Heart right ventricle (tissue), 16 donors: ENCODE data around the gene PTBP3. TPM values are rescaled to one million over a fixed set of nuclear protein-coding genes. Genes with fewer than 3 reads are reported as not detected.
"Not testable (repeated sequence)": the region's sequence is repeated elsewhere in the genome, so short reads cannot be mapped to it uniquely, and the experiment has no call there.

Source experiments
- ATAC-seq, 8 donors: fragments of 200-7000 bp; cut with Tn5 transposase; one replicate each; pipeline ENCODE4 v1.9.1; 2020; ENCODE audit warnings: mild to moderate bottlenecking in 8 of 8, moderate library complexity in 8 of 8, moderate number of reproducible peaks in 1 of 8
- DNase-seq, 2 donors: peaks; one replicate each; pipeline ENCODE4 v3.0.0-alpha.2; 2020
- H3K27ac ChIP-seq, 10 donors: fragments of 200-600 bp; sonication (generic) in 2 of 10; one replicate each; pipeline versions ENCODE4 v1.5.0 to v1.8.0; 2020 to 2022; ENCODE audit warnings: mild to moderate bottlenecking in 3 of 10
- H3K27me3 ChIP-seq, 7 donors: fragments of 200-600 bp; one replicate each; pipeline ENCODE4 v1.8.0; 2021 to 2022; ENCODE audit warnings: mild to moderate bottlenecking in 2 of 7
- H3K36me3 ChIP-seq, 9 donors: fragments of 200-600 bp; sonication (generic) in 1 of 9; one replicate each; pipeline versions ENCODE4 v1.5.0 to v1.8.0; 2020 to 2022; ENCODE audit warnings: mild to moderate bottlenecking in 2 of 9
- H3K4me1 ChIP-seq, 9 donors: fragments of 200-600 bp; sonication (generic) in 1 of 9; one replicate each; pipeline versions ENCODE4 v1.5.0 to v1.8.0; 2020 to 2022; ENCODE audit warnings: mild to moderate bottlenecking in 4 of 9
- H3K4me3 ChIP-seq, 10 donors: fragments of 200-600 bp; sonication (generic) in 2 of 10; one replicate each; pipeline versions ENCODE4 v1.5.0 to v1.8.0; 2020 to 2022; ENCODE audit warnings: mild to moderate bottlenecking in 7 of 10, moderate library complexity in 2 of 10
- H3K9me3 ChIP-seq, 11 donors: fragments of 200-600 bp in 10 of 11; sonication (generic) in 2 of 11; one replicate each; pipeline versions ENCODE4 v1.5.0 to v1.8.0; 2013 to 2022; ENCODE audit warnings: mild to moderate bottlenecking in 2 of 11, control low read depth in 1 of 11, moderate library complexity in 1 of 11
- CTCF ChIP-seq, 9 donors: fragments of 200-600 bp; sonication (generic) in 2 of 9; IDR thresholded peaks; one replicate each; pipeline versions ENCODE4 v1.5.0 to v1.8.0; 2021 to 2022; ENCODE audit warnings: antibody characterized with exemption in 9 of 9, mild to moderate bottlenecking in 5 of 9, moderate library complexity in 1 of 9
- WGBS, 2 donors: extraction: QIAGEN DNeasy Blood & Tissue Kit; methylation state at CpG; one replicate each; pipeline ENCODE4 v1.1.7; 2013; ENCODE audit warnings: inconsistent platforms in 1 of 2; 5-methylcytosine and 5-hydroxymethylcytosine counted together
- intact Hi-C, 10 donors: fragments of 100-400 bp; cut with DNase I; formaldehyde crosslinking; loops; one replicate each; pipeline versions ENCODE4 v1.11.1 to v1.14.2; 2022
- polyA plus RNA-seq, 2 donors: library from polyadenylated mRNA; stranded (reverse); fragments of 200-250 nt; gene quantifications; one replicate each; pipeline ENCODE4 v1.2.3, GENCODE V29; 2013
- total RNA-seq, 10 donors: library from RNA; stranded (reverse); fragmentation: NEBNext Ultra II Directional in 3 of 10; extraction: Animal tissue kit (Norgen Biotek cat#: 25700) in 3 of 10; gene quantifications; one replicate each; pipeline versions ENCODE4 v1.2.1 to v1.2.4, GENCODE V29; 2021 to 2023
- donor health status: Arrhythmogenic right ventricular cardiomyopathy.
- donor health status: ischemic (EF 13 %, LVEDD 7.1; RV severe dilation, severe dysfunction).
- donor health status: healthy with polysubstance abuse.
- donor health status: DM: no; HTN: yes; CAD: no.
- donor health status: DM: no; HTN: no; CAD: no.
- donor health status: ischemic (EF 25% LVEDD 6.9; RV normal size, moderate dysfunction).
- donor health status: ischemic (EF 25% LVEDD 5.7; RV mildly dilated, moderate dysfunction).
- donor health status: healthy.
- donor health status: DM: yes; HTN: yes; CAD: no.
- donor health status: Ischemic cardiomyopathy.
- donor health status: ischemic (EF 35%, LVEDD 5.7; RV mildly dilated, moderate dysfunction).
- donor health status: nonischemic (EF 11% LVEDD 7.7; RV severe dilation, severe dysfunction).
- donor health status: DM: yes; HTN: yes; CAD: no.
- donor health status: PGD.
- donor health status: ischemic (EF 29% LVEDD 5.4; RV normal size, mild dysfunction).
- donor health status: nonischemic (EF 23%, LVEDD 6.1; RV moderate dilation, normal function).

Gene PTBP3
- total and polyA plus RNA-seq, 12 donors, result 3.7 to 35.5 (median 15.7) TPM

- no peak for TF ChIP-seq CTCF (IDR thresholded peaks at IDR 0.05)
- DNase-seq (peak in 1 of 2 donors; percentile 18), ATAC-seq (peak in 4 of 8 donors; percentile 0 to 4 (median 1))
- Histone ChIP-seq H3K4me3 (peak overlapping the region; percentile 65 to 92 (median 80)), H3K36me3 (no peaks in the 10 kb centered on the region), H3K4me1 (peaks cover 0 to 52% (median 42%) of the 10 kb centered on the region in 9 donors), H3K9me3 (no peaks in the 10 kb centered on the region), H3K27ac (peak overlapping the region; percentile 90 to 99 (median 97)), H3K27me3 (no peaks in the 10 kb centered on the region)
- intact Hi-C loops, result loop anchor here in 1 of 10 donors (10.0 kb wide), 1 partner anchor 484 kb away; the partner anchor contains the start of gene UGCG
- WGBS, 2 donors, result 12 to 22% methylated on average over 27 of the region's 27 CpGs
Measured at GRCh38 chr9:112378328-112379176, 45.1 kb upstream of the PTBP3 start.

- Histone ChIP-seq H3K27ac (peak overlapping the region in 5 of 10 donors; percentile 94 to 98 (median 97)), H3K27me3 (no peaks in the 10 kb centered on the region), H3K36me3 (no peaks in the 10 kb centered on the region), H3K4me1 (peaks cover 0 to 44% (median 34%) of the 10 kb centered on the region in 9 donors), H3K9me3 (no peaks in the 10 kb centered on the region), H3K4me3 (peak overlapping the region in 8 of 10 donors; percentile 65 to 92 (median 82))
- DNase-seq, result no peak
- ATAC-seq, result no peak
- TF ChIP-seq CTCF (IDR thresholded peaks at IDR 0.05), result no peak
- intact Hi-C loops, result loop anchor here in 1 of 10 donors (10.0 kb wide), 1 partner anchor 483 kb away; the partner anchor contains the start of gene UGCG
- WGBS, 2 donors, result 71 to 76% methylated on average over 1 of the region's 1 CpG
Measured at GRCh38 chr9:112377684-112378327, 44.4 kb upstream of the PTBP3 start.

GRCh38 chr9:112377087-112377486 lies 43.7 kb upstream of the PTBP3 start:
- ATAC-seq, result no peak
- intact Hi-C loops, result loop anchor here in 1 of 10 donors (10.0 kb wide), 1 partner anchor 482 kb away; the partner anchor contains the start of gene UGCG
- WGBS, 2 donors, result 49 to 58% methylated on average over 2 of the region's 2 CpGs
- Histone ChIP-seq H3K36me3 (no peaks in the 10 kb centered on the region), H3K9me3 (no peaks in the 10 kb centered on the region), H3K27ac (no peak overlapping the region), H3K27me3 (no peaks in the 10 kb centered on the region), H3K4me3 (peak overlapping the region in 3 of 10 donors; percentile 77 to 92 (median 86)), H3K4me1 (peaks cover 0 to 37% (median 29%) of the 10 kb centered on the region in 9 donors)
- no peak for DNase-seq
- TF ChIP-seq CTCF (IDR thresholded peaks at IDR 0.05), result no peak

GRCh38 chr9:112375361-112375760 lies 41.9 kb upstream of the PTBP3 start:
- TF ChIP-seq CTCF (IDR thresholded peaks at IDR 0.05), result no peak
- 95% methylated on average over 5 of the region's 5 CpGs for WGBS, 2 donors
- Histone ChIP-seq H3K27ac (no peak overlapping the region), H3K4me3 (no peak overlapping the region), H3K36me3 (no peaks in the 10 kb centered on the region), H3K9me3 (no peaks in the 10 kb centered on the region), H3K27me3 (no peaks in the 10 kb centered on the region), H3K4me1 (peaks cover 0 to 24% (median 20%) of the 10 kb centered on the region in 9 donors)
- ATAC-seq (no peak), DNase-seq (no peak)
- intact Hi-C loops, result loop anchor here in 1 of 10 donors (10.0 kb wide), 1 partner anchor 481 kb away; the partner anchor contains the start of gene UGCG

GRCh38 chr9:112374232-112374631 lies 40.8 kb upstream of the PTBP3 start:
- 90 to 95% methylated on average over 2 of the region's 2 CpGs for WGBS, 2 donors
- H3K27me3 ChIP-seq, ATAC-seq, H3K36me3 ChIP-seq, DNase-seq, H3K4me3 ChIP-seq, H3K9me3 ChIP-seq, H3K27ac ChIP-seq: not testable (repeated sequence)
- H3K4me1 ChIP-seq, result peaks cover 0 to 24% (median 20%) of the 10 kb centered on the region in 9 donors
- intact Hi-C loops, result loop anchor here in 1 of 10 donors (10.0 kb wide), 1 partner anchor 479 kb away; the partner anchor contains the start of gene UGCG

GRCh38 chr9:112373666-112374065 lies 40.2 kb upstream of the PTBP3 start:
- not testable (repeated sequence) for H3K4me3 ChIP-seq, ATAC-seq, H3K27me3 ChIP-seq, H3K27ac ChIP-seq, H3K36me3 ChIP-seq, DNase-seq, H3K9me3 ChIP-seq
- intact Hi-C loops, result loop anchor here in 1 of 10 donors (10.0 kb wide), 1 partner anchor 479 kb away; the partner anchor contains the start of gene UGCG
- peaks cover 0 to 23% (median 18%) of the 10 kb centered on the region in 9 donors for H3K4me1 ChIP-seq
- 84 to 87% methylated on average over 2 of the region's 2 CpGs for WGBS, 2 donors
